Kidney (tissue), 14 donors: ENCODE data around the gene LMTK2. TPM values are rescaled to one million over a fixed set of nuclear protein-coding genes. Genes with fewer than 3 reads are reported as not detected.

Experiments
- DNase-seq, 5 donors: peaks; one replicate each; pipeline ENCODE4 v3.0.0-alpha.2; 2013 to 2020
- FAIRE-seq: peaks from 2 replicates; lab custom pipeline; 2012; peaks lifted over from hg19 to GRCh38; lab: Jason Lieb, UNC
- H3K27ac ChIP-seq, 2 donors: one replicate each; pipeline ENCODE4 v1.7.0; 2013; ENCODE audit warnings: low read depth in 2 of 2, low read length in 2 of 2, inconsistent platforms in 1 of 2
- H3K27me3 ChIP-seq: one replicate; pipeline ENCODE4 v1.7.1; 2013; ENCODE audit warnings: low read length, inconsistent platforms; ENCODE audit not compliant: control insufficient read depth, insufficient read depth
- H3K36me3 ChIP-seq, 3 donors: one replicate each; pipeline versions ENCODE4 v1.7.0 to v1.7.1; 2013; ENCODE audit warnings: low read length in 3 of 3, control low read depth in 1 of 3, inconsistent platforms in 1 of 3; ENCODE audit not compliant: insufficient read depth in 3 of 3, control insufficient read depth in 2 of 3
- H3K4me1 ChIP-seq, 3 donors: one replicate each; pipeline versions ENCODE4 v1.7.0 to v1.7.1; 2013; ENCODE audit warnings: low read length in 3 of 3, inconsistent platforms in 1 of 3, low read depth in 1 of 3; ENCODE audit not compliant: control insufficient read depth in 2 of 3, insufficient read depth in 2 of 3
- H3K4me3 ChIP-seq, 3 donors: one replicate each; pipeline versions ENCODE4 v1.7.0 to v1.8.1; 2013; ENCODE audit warnings: low read length in 3 of 3, control low read depth in 1 of 3, inconsistent platforms in 1 of 3
- H3K9ac ChIP-seq, 3 donors: one replicate each; pipeline versions ENCODE4 v1.7.0 to v1.7.1; 2013; ENCODE audit warnings: low read length in 3 of 3, control low read depth in 1 of 3, inconsistent platforms in 1 of 3
- H3K9me3 ChIP-seq, 3 donors: one replicate each; pipeline versions ENCODE4 v1.7.0 to v1.7.1; 2013; ENCODE audit warnings: low read length in 3 of 3, control low read depth in 1 of 3, inconsistent platforms in 1 of 3; ENCODE audit not compliant: control insufficient read depth in 2 of 3, insufficient read depth in 1 of 3
- intact Hi-C: fragments of 100-400 bp; cut with DNase I; formaldehyde crosslinking; loops from one replicate; pipeline ENCODE4 v1.11.1; 2022
- polyA plus RNA-seq: library from polyadenylated mRNA; stranded (reverse); fragments of 350-450 nt; fragmentation: Illumina TruSeq; extraction: RNeasy Lipid Tissue Mini Kit (QIAGEN cat#74804); gene quantifications from one replicate; pipeline ENCODE4 v1.2.3, GENCODE V29; 2014; ENCODE audit warnings: low read depth, low replicate concordance; ENCODE audit not compliant: insufficient read depth
- total RNA-seq: library from RNA; stranded (reverse); fragmentation: NEBNext Ultra II Directional; extraction: Animal tissue kit (Norgen Biotek cat#: 25700); gene quantifications from one replicate; pipeline ENCODE4 v1.2.1, GENCODE V29; 2021
- TF ChIP-seq, protein P1 (sequence below): IDR thresholded peaks from 3 replicates; pipeline ENCODE4 v1.5.1; 2012; ENCODE audit warnings: mild to moderate bottlenecking, moderate library complexity, borderline replicate concordance; ENCODE audit not compliant: insufficient read depth; ENCODE audit errors: extremely low read depth
- donor health status: control.
- donor health status: control.
- donor health status: control.
- donor health status: control.
- donor health status: control.
- donor health status: DM: yes; HTN: yes; CAD: no.
- donor health status: Normal renal cell carcinoma (clear cell type).

Gene LMTK2
- total and polyA plus RNA-seq, 2 donors from 2014 or later, result 3.3 to 24.8 TPM

DNA sequence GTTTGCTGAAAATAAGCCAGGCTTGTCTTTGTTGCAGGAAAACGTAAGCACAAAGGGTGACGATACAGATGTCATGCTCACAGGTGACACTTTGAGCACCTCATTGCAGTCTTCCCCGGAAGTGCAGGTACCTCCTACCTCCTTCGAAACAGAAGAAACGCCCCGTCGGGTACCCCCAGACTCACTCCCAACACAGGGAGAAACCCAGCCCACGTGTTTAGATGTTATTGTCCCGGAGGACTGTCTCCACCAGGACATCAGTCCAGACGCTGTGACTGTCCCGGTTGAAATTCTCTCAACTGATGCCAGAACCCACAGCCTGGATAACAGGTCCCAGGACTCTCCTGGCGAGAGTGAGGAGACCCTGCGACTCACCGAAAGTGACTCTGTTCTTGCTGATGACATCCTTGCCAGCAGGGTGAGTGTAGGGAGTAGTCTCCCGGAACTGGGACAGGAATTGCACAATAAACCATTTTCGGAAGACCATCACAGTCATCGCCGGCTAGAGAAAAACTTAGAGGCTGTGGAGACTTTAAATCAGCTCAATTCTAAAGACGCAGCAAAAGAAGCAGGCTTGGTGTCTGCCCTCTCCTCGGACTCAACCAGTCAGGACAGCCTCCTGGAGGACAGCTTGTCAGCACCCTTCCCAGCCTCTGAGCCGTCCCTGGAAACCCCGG is 86.3 kb downstream of the LMTK2 start:
- TF ChIP-seq, protein P1, sequence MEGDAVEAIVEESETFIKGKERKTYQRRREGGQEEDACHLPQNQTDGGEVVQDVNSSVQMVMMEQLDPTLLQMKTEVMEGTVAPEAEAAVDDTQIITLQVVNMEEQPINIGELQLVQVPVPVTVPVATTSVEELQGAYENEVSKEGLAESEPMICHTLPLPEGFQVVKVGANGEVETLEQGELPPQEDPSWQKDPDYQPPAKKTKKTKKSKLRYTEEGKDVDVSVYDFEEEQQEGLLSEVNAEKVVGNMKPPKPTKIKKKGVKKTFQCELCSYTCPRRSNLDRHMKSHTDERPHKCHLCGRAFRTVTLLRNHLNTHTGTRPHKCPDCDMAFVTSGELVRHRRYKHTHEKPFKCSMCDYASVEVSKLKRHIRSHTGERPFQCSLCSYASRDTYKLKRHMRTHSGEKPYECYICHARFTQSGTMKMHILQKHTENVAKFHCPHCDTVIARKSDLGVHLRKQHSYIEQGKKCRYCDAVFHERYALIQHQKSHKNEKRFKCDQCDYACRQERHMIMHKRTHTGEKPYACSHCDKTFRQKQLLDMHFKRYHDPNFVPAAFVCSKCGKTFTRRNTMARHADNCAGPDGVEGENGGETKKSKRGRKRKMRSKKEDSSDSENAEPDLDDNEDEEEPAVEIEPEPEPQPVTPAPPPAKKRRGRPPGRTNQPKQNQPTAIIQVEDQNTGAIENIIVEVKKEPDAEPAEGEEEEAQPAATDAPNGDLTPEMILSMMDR, result no peak
- intact Hi-C loops, result no loop called here
- Histone ChIP-seq H3K9ac (no peak overlapping the region), H3K27ac (no peak overlapping the region), H3K36me3 (peaks cover 0 to 16% (median 9%) of the 10 kb centered on the region in 3 donors), H3K9me3 (no peaks in the 10 kb centered on the region), H3K4me1 (peaks cover 0 to 7% (median 0%) of the 10 kb centered on the region in 3 donors), H3K4me3 (no peak overlapping the region), H3K27me3 (no peaks in the 10 kb centered on the region)
- FAIRE-seq (no peak), DNase-seq (no peak)

DNA sequence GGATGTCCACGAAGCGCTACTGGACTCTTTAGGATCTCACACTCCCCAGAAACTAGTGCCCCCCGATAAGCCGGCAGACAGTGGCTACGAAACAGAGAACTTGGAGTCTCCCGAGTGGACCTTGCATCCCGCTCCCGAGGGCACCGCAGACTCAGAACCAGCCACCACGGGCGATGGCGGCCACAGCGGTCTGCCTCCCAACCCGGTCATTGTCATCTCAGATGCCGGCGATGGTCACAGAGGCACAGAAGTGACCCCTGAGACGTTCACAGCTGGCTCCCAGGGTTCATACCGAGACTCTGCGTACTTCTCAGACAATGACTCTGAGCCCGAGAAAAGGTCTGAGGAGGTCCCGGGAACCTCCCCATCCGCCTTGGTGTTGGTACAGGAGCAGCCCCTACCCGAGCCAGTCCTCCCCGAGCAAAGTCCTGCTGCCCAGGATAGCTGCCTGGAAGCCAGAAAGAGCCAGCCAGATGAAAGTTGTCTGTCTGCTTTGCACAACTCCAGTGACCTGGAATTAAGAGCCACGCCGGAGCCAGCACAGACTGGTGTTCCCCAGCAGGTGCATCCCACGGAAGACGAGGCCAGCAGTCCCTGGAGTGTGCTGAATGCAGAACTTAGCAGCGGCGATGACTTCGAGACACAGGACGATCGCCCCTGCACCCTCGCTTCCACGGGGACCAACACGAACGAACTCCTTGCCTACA is 87.0 kb downstream of the LMTK2 start:
- intact Hi-C loops, result no loop called here

DNA sequence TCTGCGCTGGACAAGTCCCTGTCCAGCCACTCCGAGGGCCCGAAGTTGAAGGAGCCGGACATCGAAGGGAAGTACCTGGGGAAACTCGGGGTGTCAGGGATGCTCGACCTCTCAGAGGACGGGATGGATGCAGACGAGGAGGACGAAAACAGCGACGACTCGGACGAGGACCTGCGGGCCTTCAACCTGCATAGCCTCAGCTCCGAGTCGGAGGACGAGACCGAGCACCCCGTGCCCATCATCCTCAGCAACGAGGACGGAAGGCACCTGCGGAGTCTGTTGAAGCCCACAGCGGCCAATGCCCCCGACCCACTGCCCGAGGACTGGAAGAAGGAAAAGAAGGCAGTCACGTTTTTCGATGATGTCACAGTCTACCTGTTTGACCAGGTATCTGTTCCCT is 87.5 kb downstream of the LMTK2 start:
- peaks cover 0 to 7% (median 0%) of the 10 kb centered on the region in 3 donors for H3K4me1 ChIP-seq
- FAIRE-seq, result no peak
- H3K27me3 ChIP-seq, result no peaks in the 10 kb centered on the region
- TF ChIP-seq, protein P1, result no peak
- H3K9me3 ChIP-seq, result no peaks in the 10 kb centered on the region
- no peak overlapping the region for H3K4me3 ChIP-seq
- peaks cover 0 to 16% (median 9%) of the 10 kb centered on the region in 3 donors for H3K36me3 ChIP-seq
- intact Hi-C loops, result no loop called here
- no peak overlapping the region for H3K27ac ChIP-seq
- H3K9ac ChIP-seq, result no peak overlapping the region
- peak in 1 of 5 donors; percentile 58 for DNase-seq

More for the DNA sequence above, 87.0 kb downstream of the LMTK2 start:
- Histone ChIP-seq H3K9ac (no peak overlapping the region), H3K36me3 (peaks cover 0 to 16% (median 9%) of the 10 kb centered on the region in 3 donors), H3K27ac (no peak overlapping the region), H3K9me3 (no peaks in the 10 kb centered on the region), H3K4me1 (peaks cover 0 to 7% (median 0%) of the 10 kb centered on the region in 3 donors), H3K27me3 (no peaks in the 10 kb centered on the region), H3K4me3 (no peak overlapping the region)
- DNase-seq, result peak in 1 of 5 donors; percentile 56
- no peak for FAIRE-seq
- TF ChIP-seq, protein P1, result no peak
